A673 (cell line): ENCODE results near the gene METTL23. TPM values are rescaled to one million over a fixed set of nuclear protein-coding genes. Genes with fewer than 3 reads are reported as not detected.
A peak's percentile ranks its signal among the peaks of the same experiment; 100 is the strongest.

Experiments used
- BruUV-seq: library from RNA; stranded (reverse); fragments of 400-500 nt; replicated peaks from 2 replicates; lab custom pipeline; 2021; lab: Mats Ljungman, UMichigan
- CTCF ChIA-PET: fragments of 300-600 bp; sonication (Branson Sonifier 250); formaldehyde crosslinking; loops from one replicate; lab custom pipeline; 2022; ENCODE audit warnings: antibody characterized with exemption; lab: Charles Lee
- POLR2A ChIA-PET: fragments of 300-600 bp; sonication (Branson Sonifier 250); formaldehyde crosslinking; loops from one replicate; lab custom pipeline; 2022; ENCODE audit warnings: antibody characterized with exemption; ENCODE audit not compliant: low non-redundant PET; lab: Charles Lee
- DNase-seq: peaks from one replicate; pipeline ENCODE4 v3.0.0-alpha.2; 2015; ENCODE audit warnings: low spot score
- H3K27ac ChIP-seq: fragments of 200-600 bp; sonication (generic); 2 replicates; pipeline ENCODE4 v1.5.1; 2016; ENCODE audit warnings: mixed run types, low read depth, mild to moderate bottlenecking, mixed read lengths, antibody characterized with exemption, low read length; ENCODE audit not compliant: poor library complexity, severe bottlenecking
- H3K27me3 ChIP-seq: fragments of 200-600 bp; sonication (generic); replicated peaks from 2 replicates; pipeline ENCODE4 v1.6.1; 2017; ENCODE audit warnings: mixed run types, low read depth, mild to moderate bottlenecking, mixed read lengths, antibody characterized with exemption, low read length; ENCODE audit not compliant: insufficient read depth, poor library complexity
- H3K36me3 ChIP-seq: fragments of 200-600 bp; sonication (generic); 2 replicates; pipeline ENCODE4 v1.6.1; 2016; ENCODE audit warnings: mixed run types, mild to moderate bottlenecking, mixed read lengths, antibody characterized with exemption, low read length; ENCODE audit not compliant: insufficient read depth, poor library complexity, severe bottlenecking
- H3K4me1 ChIP-seq: fragments of 200-600 bp; sonication (generic); 2 replicates; pipeline ENCODE4 v1.6.1; 2017; ENCODE audit warnings: mixed run types, mild to moderate bottlenecking, mixed read lengths, antibody characterized with exemption, low read length; ENCODE audit not compliant: insufficient read depth, poor library complexity, severe bottlenecking
- H3K4me3 ChIP-seq: fragments of 200-600 bp; sonication (generic); 2 replicates; pipeline ENCODE4 v1.5.1; 2016; ENCODE audit warnings: low read depth, mixed run types, mild to moderate bottlenecking, mixed read lengths, low read length; ENCODE audit not compliant: poor library complexity, severe bottlenecking
- H3K9me3 ChIP-seq: fragments of 200-600 bp; sonication (generic); 2 replicates; pipeline ENCODE4 v1.6.1; 2016; ENCODE audit warnings: mixed run types, low read depth, mild to moderate bottlenecking, mixed read lengths, antibody characterized with exemption, low read length; ENCODE audit not compliant: poor library complexity, severe bottlenecking
- EZH2 ChIP-seq: fragments of 200-600 bp; sonication (generic); IDR thresholded peaks from 2 replicates; pipeline ENCODE4 v1.6.1; 2017; ENCODE audit warnings: borderline replicate concordance, low read depth, mild to moderate bottlenecking, mixed read lengths, antibody characterized with exemption, low read length; ENCODE audit not compliant: poor library complexity, severe bottlenecking
- intact Hi-C: fragments of 100-400 bp; cut with micrococcal nuclease; formaldehyde crosslinking; loops from one replicate; pipeline ENCODE4 v1.10.0; 2022; ENCODE audit not compliant: unreplicated experiment
- total RNA-seq: library from RNA; stranded (reverse); gene quantifications from 2 replicates; pipeline ENCODE4 v1.2.3, GENCODE V29; 2021
- TF ChIP-seq, protein P1 (sequence below): fragments of 300-800, 200-600 bp; sonication (generic); conservative IDR thresholded peaks from 2 replicates; pipeline ENCODE4 v1.5.1; 2017; ENCODE audit warnings: low read depth, mild to moderate bottlenecking, antibody characterized with exemption, low read length, moderate library complexity, mixed read lengths

METTL23 gene
- total RNA-seq, 1 experiment from 2014 or later = 42.4 TPM

DNA sequence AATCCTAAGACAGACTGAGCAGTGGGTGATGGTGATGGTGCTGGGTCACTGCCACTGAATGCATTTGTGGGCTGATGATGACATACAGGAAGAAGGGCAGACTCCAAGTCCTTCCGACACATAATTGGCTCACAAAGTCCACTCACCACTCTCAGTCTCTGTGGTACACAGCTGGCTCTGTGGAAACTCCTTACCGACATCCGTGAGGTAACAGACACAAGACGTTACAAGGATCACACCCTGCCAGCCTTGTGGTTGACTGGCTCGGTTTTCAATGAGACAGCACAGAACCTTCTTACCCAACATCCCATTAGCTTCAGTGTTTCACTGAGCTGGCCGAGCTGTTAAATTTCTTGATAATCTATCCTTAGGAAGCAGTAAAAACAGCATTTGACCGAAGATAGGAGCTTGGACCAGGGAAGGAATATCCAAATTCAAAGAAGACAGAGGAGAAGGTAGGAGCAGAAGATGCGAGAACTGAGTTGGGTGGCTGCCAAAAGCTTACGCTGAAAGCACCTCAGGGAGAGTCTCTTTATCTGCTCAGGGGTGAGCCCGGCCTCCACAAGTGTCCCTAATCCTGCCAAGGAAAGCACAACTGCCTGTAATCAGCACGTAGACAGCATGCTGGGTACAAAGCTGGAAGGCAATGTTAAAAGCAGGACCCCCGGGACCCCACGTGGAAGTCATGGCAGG, 10.3 kb upstream of the METTL23 start:
- ChIA-PET POLR2A (no interaction called here), CTCF (interaction anchor here (0.6 kb wide), 1 partner anchor 19 kb away, joined by 8 read pairs; no protein-coding TSS in a partner anchor)
- H3K9me3 ChIP-seq = no peaks in the 10 kb centered on the region
- H3K27me3 ChIP-seq = no peaks in the 10 kb centered on the region
- no peak overlapping the region for H3K4me3 ChIP-seq
- peaks cover 37% of the 10 kb centered on the region for H3K4me1 ChIP-seq
- no peak for TF ChIP-seq EZH2
- TF ChIP-seq, protein P1, sequence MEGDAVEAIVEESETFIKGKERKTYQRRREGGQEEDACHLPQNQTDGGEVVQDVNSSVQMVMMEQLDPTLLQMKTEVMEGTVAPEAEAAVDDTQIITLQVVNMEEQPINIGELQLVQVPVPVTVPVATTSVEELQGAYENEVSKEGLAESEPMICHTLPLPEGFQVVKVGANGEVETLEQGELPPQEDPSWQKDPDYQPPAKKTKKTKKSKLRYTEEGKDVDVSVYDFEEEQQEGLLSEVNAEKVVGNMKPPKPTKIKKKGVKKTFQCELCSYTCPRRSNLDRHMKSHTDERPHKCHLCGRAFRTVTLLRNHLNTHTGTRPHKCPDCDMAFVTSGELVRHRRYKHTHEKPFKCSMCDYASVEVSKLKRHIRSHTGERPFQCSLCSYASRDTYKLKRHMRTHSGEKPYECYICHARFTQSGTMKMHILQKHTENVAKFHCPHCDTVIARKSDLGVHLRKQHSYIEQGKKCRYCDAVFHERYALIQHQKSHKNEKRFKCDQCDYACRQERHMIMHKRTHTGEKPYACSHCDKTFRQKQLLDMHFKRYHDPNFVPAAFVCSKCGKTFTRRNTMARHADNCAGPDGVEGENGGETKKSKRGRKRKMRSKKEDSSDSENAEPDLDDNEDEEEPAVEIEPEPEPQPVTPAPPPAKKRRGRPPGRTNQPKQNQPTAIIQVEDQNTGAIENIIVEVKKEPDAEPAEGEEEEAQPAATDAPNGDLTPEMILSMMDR = no peak
- BruUV-seq = no TSS peak
- H3K27ac ChIP-seq = peak overlapping the region; percentile 94
- peaks cover 43% of the 10 kb centered on the region for H3K36me3 ChIP-seq
- intact Hi-C loops = loop anchor here (10.0 kb wide), 1 partner anchor 151 kb away; a partner anchor contains a TSS
- DNase-seq = peak; percentile 93

DNA sequence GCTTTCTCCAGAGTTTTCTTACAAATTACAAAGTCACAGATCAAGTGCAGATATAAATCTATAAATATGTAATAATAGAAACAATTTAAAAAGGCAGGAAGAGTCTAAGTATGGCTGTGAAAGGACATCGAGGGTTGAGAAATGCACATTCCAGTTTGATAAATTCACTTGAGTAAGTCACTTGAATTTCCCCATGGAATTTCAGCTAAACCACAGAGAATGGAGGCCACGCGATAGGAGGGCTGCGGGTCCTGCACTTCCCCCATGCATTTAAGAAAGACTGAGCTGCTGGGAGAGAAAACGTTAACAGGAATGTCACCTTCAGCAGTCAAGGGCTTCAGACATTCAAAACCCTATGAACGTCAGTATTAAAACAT, 9.8 kb upstream of the METTL23 start:
- ChIA-PET POLR2A (no interaction called here), CTCF (interaction anchor here (0.6 kb wide), 1 partner anchor 201 kb away, joined by 4 read pairs; no protein-coding TSS in a partner anchor)
- Histone ChIP-seq H3K4me1 (peaks cover 32% of the 10 kb centered on the region), H3K27ac (peak overlapping the region; percentile 94), H3K4me3 (no peak overlapping the region), H3K36me3 (peaks cover 48% of the 10 kb centered on the region), H3K9me3 (no peaks in the 10 kb centered on the region), H3K27me3 (no peaks in the 10 kb centered on the region)
- BruUV-seq = no TSS peak
- intact Hi-C loops = loop anchor here (10.0 kb wide), 1 partner anchor 152 kb away; a partner anchor contains a TSS
- DNase-seq = peak; percentile 66
- TF ChIP-seq EZH2 = no peak
- TF ChIP-seq, protein P1 = no peak

DNA sequence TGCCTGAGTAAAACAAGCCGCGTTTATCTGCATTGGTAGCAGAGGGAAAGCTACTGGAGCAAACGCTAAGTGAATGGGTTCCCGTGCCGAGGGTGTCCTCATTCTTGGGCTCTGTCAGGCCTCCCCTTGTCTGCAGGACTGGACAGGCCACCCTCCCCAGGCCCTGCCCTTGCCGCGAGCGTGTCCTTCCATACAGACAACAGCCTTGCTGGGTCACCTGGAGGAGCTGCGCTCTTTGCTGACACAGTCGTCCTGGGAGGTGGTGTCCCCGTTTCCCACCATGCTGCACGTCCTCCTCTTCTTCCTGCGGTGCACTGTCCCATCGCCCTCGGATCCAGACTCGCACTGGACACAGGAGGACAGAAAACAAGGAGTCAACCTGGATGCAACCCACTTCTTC, 8.1 kb upstream of the METTL23 start:
- no peak for DNase-seq
- CTCF ChIA-PET = no interaction called here
- Histone ChIP-seq H3K27ac (no peak overlapping the region), H3K36me3 (peaks cover 64% of the 10 kb centered on the region), H3K9me3 (no peaks in the 10 kb centered on the region), H3K27me3 (no peaks in the 10 kb centered on the region), H3K4me1 (peaks cover 31% of the 10 kb centered on the region), H3K4me3 (no peak overlapping the region)
- intact Hi-C loops = loop anchor here (10.0 kb wide), 1 partner anchor 154 kb away; a partner anchor contains a TSS
- POLR2A ChIA-PET = interaction anchor here (0.6 kb wide), 1 partner anchor 20 kb away, joined by 4 read pairs; no protein-coding TSS in a partner anchor
- no TSS peak for BruUV-seq
- TF ChIP-seq, protein P1 = no peak
- no peak for TF ChIP-seq EZH2
